ENCODE data around the gene HMGB3. TPM values are rescaled to one million over a fixed set of nuclear protein-coding genes. Genes with fewer than 3 reads are reported as not detected.

Gene HMGB3
- polyA plus RNA-seq, 3 donors = 3.0 to 6.4 (median 4.9) TPM

GRCh38 chrX:151013164-151013743 is 30.1 kb downstream of the HMGB3 start:
- Mint-ChIP-seq H3K4me1 (no peaks in the 10 kb centered on the region), H3K27ac (no peak overlapping the region), H3K36me3 (no peaks in the 10 kb centered on the region), H3K9me3 (peaks cover 2 to 23% (median 15%) of the 10 kb centered on the region in 7 donors), H3K27me3 (ENCODE audit: low read depth in 3 of 3) (peaks cover 0 to 1% (median 0%) of the 10 kb centered on the region in 3 donors), H3K4me3 (no peak overlapping the region)
- H3K9ac ChIP-seq (ENCODE audit: insufficient read depth, low read length, poor library complexity, severe bottlenecking) = no peak overlapping the region
- no peak overlapping the region for H3K4me3 ChIP-seq (replicated peaks in 1 of 3; ENCODE audit: low read depth in 2 of 3, low read length in 3 of 3)
- no peaks in the 10 kb centered on the region for H3K79me2 ChIP-seq (ENCODE audit: insufficient read depth, low read length)
- intact Hi-C loops (cut with micrococcal nuclease) = no loop called here
- no peaks in the 10 kb centered on the region for H4K20me1 ChIP-seq (ENCODE audit: insufficient read depth, low read length)
- WGBS (ENCODE audit: insufficient coverage) = 67% methylated on average over 1 of the region's 5 CpGs
- no peak overlapping the region for H3K4me2 ChIP-seq (replicated peaks; ENCODE audit: extremely low read depth, low read length, poor library complexity, severe bottlenecking)
- no peaks in the 10 kb centered on the region for H3K36me3 ChIP-seq (replicated peaks in 1 of 2; ENCODE audit: control insufficient read depth in 1 of 2, insufficient read depth in 2 of 2, low read length in 2 of 2)
- no peak overlapping the region for H3K27ac ChIP-seq (ENCODE audit: low read depth in 1 of 2, low read length in 2 of 2)
- no peaks in the 10 kb centered on the region for H3K4me1 ChIP-seq (ENCODE audit: control insufficient read depth in 1 of 2, insufficient read depth in 2 of 2, low read length in 2 of 2)
- H3K27me3 ChIP-seq (ENCODE audit: control insufficient read depth in 2 of 2, insufficient read depth in 2 of 2, low read length in 2 of 2) = peaks cover 0 to 2% of the 10 kb centered on the region in 2 donors
- TF ChIP-seq CTCF (IDR thresholded peaks at IDR 0.05) = no peak
- H3K9me3 ChIP-seq (replicated peaks in 1 of 2; ENCODE audit: control insufficient read depth in 1 of 2, insufficient read depth in 1 of 2, low read length in 2 of 2) = peaks cover 10% of the 10 kb centered on the region in 2 donors
- H2AFZ ChIP-seq (ENCODE audit: insufficient read depth, low read depth, low read length, poor library complexity, severe bottlenecking) = no peak overlapping the region
- no peak for DNase-seq

GRCh38 chrX:151015684-151016083 is 32.5 kb downstream of the HMGB3 start:
- WGBS (ENCODE audit: insufficient coverage) = no CpG with 5 or more reads among the region's 4 CpGs
- H3K36me3 Mint-ChIP-seq = no peaks in the 10 kb centered on the region
- no peak overlapping the region for H3K27ac Mint-ChIP-seq

More at GRCh38 chrX:151015684-151016083, 32.5 kb downstream of the HMGB3 start:
- Histone ChIP-seq H3K27ac (ENCODE audit: low read depth in 1 of 2, low read length in 2 of 2) (no peak overlapping the region), H3K4me2 (replicated peaks; ENCODE audit: extremely low read depth, low read length, poor library complexity, severe bottlenecking) (no peak overlapping the region), H4K20me1 (ENCODE audit: insufficient read depth, low read length) (no peaks in the 10 kb centered on the region), H3K9me3 (replicated peaks in 1 of 2; ENCODE audit: control insufficient read depth in 1 of 2, insufficient read depth in 1 of 2, low read length in 2 of 2) (peaks cover 10% of the 10 kb centered on the region in 2 donors), H3K79me2 (ENCODE audit: insufficient read depth, low read length) (no peaks in the 10 kb centered on the region), H3K36me3 (replicated peaks in 1 of 2; ENCODE audit: control insufficient read depth in 1 of 2, insufficient read depth in 2 of 2, low read length in 2 of 2) (no peaks in the 10 kb centered on the region), H3K27me3 (ENCODE audit: control insufficient read depth in 2 of 2, insufficient read depth in 2 of 2, low read length in 2 of 2) (no peaks in the 10 kb centered on the region), H3K9ac (ENCODE audit: insufficient read depth, low read length, poor library complexity, severe bottlenecking) (no peak overlapping the region), H2AFZ (ENCODE audit: insufficient read depth, low read depth, low read length, poor library complexity, severe bottlenecking) (no peak overlapping the region), H3K4me1 (ENCODE audit: control insufficient read depth in 1 of 2, insufficient read depth in 2 of 2, low read length in 2 of 2) (no peaks in the 10 kb centered on the region), H3K4me3 (replicated peaks in 1 of 3; ENCODE audit: low read depth in 2 of 3, low read length in 3 of 3) (no peak overlapping the region)
- H3K4me3 Mint-ChIP-seq = no peak overlapping the region
- TF ChIP-seq CTCF (IDR thresholded peaks at IDR 0.05) = no peak
- peaks cover 0 to 23% (median 13%) of the 10 kb centered on the region in 7 donors for H3K9me3 Mint-ChIP-seq
- no peaks in the 10 kb centered on the region for H3K4me1 Mint-ChIP-seq
- no peak for DNase-seq
- H3K27me3 Mint-ChIP-seq (ENCODE audit: low read depth in 3 of 3) = peaks cover 0 to 2% (median 0%) of the 10 kb centered on the region in 3 donors
- intact Hi-C loops (cut with micrococcal nuclease) = no loop called here

Data from CD14-positive monocyte (primary cell).